Osteocyte (in vitro differentiated cells): ENCODE measurements around the gene TEAD2. TPM values are rescaled to one million over a fixed set of nuclear protein-coding genes. Genes with fewer than 3 reads are reported as not detected.

ENCODE experiments used
- DNase-seq: peaks from one replicate; pipeline ENCODE4 v3.0.0; 2021; ENCODE audit warnings: mixed read lengths; ENCODE audit not compliant: unreplicated experiment; ENCODE audit errors: extremely low spot score
- H3K27ac Mint-ChIP-seq: one replicate; pipeline ENCODE4 v1.8.0; 2021; ENCODE audit warnings: mild to moderate bottlenecking, mixed read lengths; ENCODE audit not compliant: unreplicated experiment
- H3K27me3 Mint-ChIP-seq: one replicate; pipeline ENCODE4 v1.8.0; 2021; ENCODE audit warnings: mixed read lengths; ENCODE audit not compliant: unreplicated experiment
- H3K36me3 Mint-ChIP-seq: one replicate; pipeline ENCODE4 v1.8.0; 2021; ENCODE audit warnings: mixed read lengths; ENCODE audit not compliant: unreplicated experiment
- H3K4me1 Mint-ChIP-seq: one replicate; pipeline ENCODE4 v1.8.0; 2021; ENCODE audit warnings: mixed read lengths; ENCODE audit not compliant: unreplicated experiment
- H3K4me3 Mint-ChIP-seq: one replicate; pipeline ENCODE4 v1.8.0; 2021; ENCODE audit warnings: mild to moderate bottlenecking, moderate library complexity, mixed read lengths; ENCODE audit not compliant: unreplicated experiment
- H3K9me3 Mint-ChIP-seq: one replicate; pipeline ENCODE4 v1.8.0; 2021; ENCODE audit warnings: mixed read lengths; ENCODE audit not compliant: unreplicated experiment
- CTCF ChIP-seq: fragments of 200-600 bp; sonication (generic); IDR thresholded peaks from 2 replicates; pipeline ENCODE4 v1.5.0; 2021; ENCODE audit warnings: antibody characterized with exemption, mild to moderate bottlenecking, moderate library complexity
- total RNA-seq: library from RNA; stranded (reverse); gene quantifications from 2 replicates; pipeline ENCODE4 v1.2.1, GENCODE V29; 2021

TEAD2 gene
- total RNA-seq, 1 donor from 2014 or later = 98.0 TPM

- Mint-ChIP-seq H3K36me3 (no peaks in the 10 kb centered on the region), H3K27ac (no peak overlapping the region), H3K4me3 (no peak overlapping the region), H3K27me3 (peaks cover 9% of the 10 kb centered on the region), H3K9me3 (no peaks in the 10 kb centered on the region), H3K4me1 (peaks cover 5% of the 10 kb centered on the region)
- no peak for TF ChIP-seq CTCF
- DNase-seq = no peak
Observed at GRCh38 chr19:49398001-49398615, 35.9 kb upstream of the TEAD2 start.

GRCh38 chr19:49396738-49397505 lies 34.7 kb upstream of the TEAD2 start:
- H3K9me3 Mint-ChIP-seq = no peaks in the 10 kb centered on the region
- H3K36me3 Mint-ChIP-seq = no peaks in the 10 kb centered on the region
- H3K27me3 Mint-ChIP-seq = peaks cover 12% of the 10 kb centered on the region
- H3K27ac Mint-ChIP-seq = no peak overlapping the region
- no peak overlapping the region for H3K4me3 Mint-ChIP-seq
- TF ChIP-seq CTCF = no peak
- peaks cover 7% of the 10 kb centered on the region for H3K4me1 Mint-ChIP-seq
- DNase-seq = no peak

- DNase-seq = no peak
- Mint-ChIP-seq H3K9me3 (no peaks in the 10 kb centered on the region), H3K36me3 (no peaks in the 10 kb centered on the region), H3K27ac (no peak overlapping the region), H3K27me3 (peaks cover 13% of the 10 kb centered on the region), H3K4me1 (peaks cover 2% of the 10 kb centered on the region), H3K4me3 (no peak overlapping the region)
- no peak for TF ChIP-seq CTCF
Observed at GRCh38 chr19:49395581-49396407, 33.6 kb upstream of the TEAD2 start.

GRCh38 chr19:49393881-49394280 lies 31.7 kb upstream of the TEAD2 start:
- Mint-ChIP-seq H3K4me3 (no peak overlapping the region), H3K27me3 (peaks cover 16% of the 10 kb centered on the region), H3K9me3 (no peaks in the 10 kb centered on the region), H3K4me1 (peaks cover 2% of the 10 kb centered on the region), H3K27ac (no peak overlapping the region), H3K36me3 (no peaks in the 10 kb centered on the region)
- no peak for DNase-seq
- no peak for TF ChIP-seq CTCF
